ENCODE measurements around the gene SAE1. TPM values are rescaled to one million over a fixed set of nuclear protein-coding genes. Genes with fewer than 3 reads are reported as not detected.

SAE1 gene
- total RNA-seq, 4 donors from 2014 or later, result 37.9 to 66.9 (median 50.8) TPM

- Histone ChIP-seq H3K9me3 (no peaks in the 10 kb centered on the region), H3K4me3 (no peak overlapping the region), H3K27ac (no peak overlapping the region), H3K4me1 (peaks cover 0 to 46% (median 28%) of the 10 kb centered on the region in 4 donors), H3K27me3 (peaks cover 0 to 12% of the 10 kb centered on the region in 2 donors), H3K36me3 (no peaks in the 10 kb centered on the region)
- 42 to 46% methylated on average over 5 to 6 of the region's 6 CpGs for WGBS, 2 donors
- TF ChIP-seq POLR2A (IDR thresholded peaks at IDR 0.05), result no peak
- TF ChIP-seq EP300 (IDR thresholded peaks at IDR 0.05), result no peak
- TF ChIP-seq CTCF (IDR thresholded peaks at IDR 0.05), result no peak
- no peak for DNase-seq (ENCODE audit: low spot score in 2 of 2)
Measured at GRCh38 chr19:47240556-47240955, 109.9 kb downstream of the SAE1 start.

GRCh38 chr19:47240996-47241918 lies 110.6 kb downstream of the SAE1 start:
- TF ChIP-seq EP300 (IDR thresholded peaks at IDR 0.05) (no peak), POLR2A (IDR thresholded peaks at IDR 0.05) (no peak), CTCF (IDR thresholded peaks at IDR 0.05) (no peak)
- H3K27me3 ChIP-seq, result peaks cover 0 to 12% of the 10 kb centered on the region in 2 donors
- no peak overlapping the region for H3K27ac ChIP-seq
- peak in 1 of 2 donors; percentile 60 for DNase-seq (ENCODE audit: low spot score in 2 of 2)
- WGBS, 2 donors, result 14 to 17% methylated on average over 11 to 12 of the region's 27 CpGs
- no peaks in the 10 kb centered on the region for H3K9me3 ChIP-seq
- peaks cover 0 to 46% (median 28%) of the 10 kb centered on the region in 4 donors for H3K4me1 ChIP-seq
- H3K4me3 ChIP-seq, result no peak overlapping the region
- no peaks in the 10 kb centered on the region for H3K36me3 ChIP-seq

DNA sequence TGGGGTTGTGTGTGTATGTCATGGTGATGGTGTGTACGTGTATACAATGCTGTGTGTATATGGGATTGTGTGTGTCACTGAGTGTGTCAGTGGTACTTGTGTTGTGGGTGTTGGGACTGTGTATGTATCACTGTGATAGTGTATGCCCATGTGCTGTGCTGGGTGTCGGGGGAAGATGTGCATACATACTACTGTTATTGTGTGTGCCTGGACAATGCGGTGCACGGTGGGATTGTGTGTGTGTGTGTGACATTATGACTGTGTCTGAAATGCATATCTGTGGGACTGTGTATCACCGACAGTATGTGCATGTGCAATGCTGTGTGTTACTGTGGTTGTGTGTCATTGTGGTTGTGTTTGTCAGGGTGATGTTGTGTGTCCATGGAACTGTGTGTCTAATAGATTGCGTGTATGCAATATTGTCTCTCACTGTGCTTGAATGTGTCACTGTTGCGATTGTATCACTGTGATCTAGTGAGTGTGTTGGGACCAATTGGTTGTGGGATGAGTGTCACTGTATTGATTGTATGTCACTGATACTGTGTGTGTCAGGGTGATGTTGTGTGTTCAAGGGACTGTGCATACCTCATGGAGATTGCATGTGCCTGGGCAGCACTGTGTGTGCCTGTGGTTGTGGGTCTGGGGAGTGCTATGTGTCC lies 111.4 kb downstream of the SAE1 start:
- DNase-seq (ENCODE audit: low spot score in 2 of 2), result no peak
- peaks cover 0 to 12% of the 10 kb centered on the region in 2 donors for H3K27me3 ChIP-seq
- H3K36me3 ChIP-seq, result no peaks in the 10 kb centered on the region
- H3K9me3 ChIP-seq, result no peaks in the 10 kb centered on the region
- no peak overlapping the region for H3K27ac ChIP-seq
- 79 to 84% methylated on average over 7 of the region's 7 CpGs for WGBS, 2 donors
- H3K4me1 ChIP-seq, result peaks cover 0 to 46% (median 28%) of the 10 kb centered on the region in 4 donors
- TF ChIP-seq POLR2A (IDR thresholded peaks at IDR 0.05) (no peak), EP300 (IDR thresholded peaks at IDR 0.05) (no peak), CTCF (IDR thresholded peaks at IDR 0.05) (no peak)
- no peak overlapping the region for H3K4me3 ChIP-seq

DNA sequence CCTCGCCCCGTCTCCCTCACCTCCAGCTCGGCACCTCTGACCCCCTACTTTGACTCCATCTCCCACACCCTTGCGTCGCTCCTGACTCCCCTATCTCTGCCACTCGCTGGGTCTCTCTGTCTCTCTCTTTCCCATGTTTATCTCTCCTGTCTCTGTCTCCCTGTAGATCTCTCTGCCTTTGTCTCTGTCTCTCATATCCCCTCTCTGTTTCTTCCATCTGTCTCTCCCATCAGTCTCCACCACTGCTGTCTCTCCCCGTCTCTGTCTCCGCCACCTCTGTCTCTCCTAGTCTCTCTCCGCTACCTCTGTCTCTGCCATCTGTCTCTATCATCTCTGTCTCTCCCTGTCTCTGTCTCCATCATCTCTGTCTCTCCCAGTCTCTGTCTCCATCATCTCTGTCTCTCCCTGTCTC lies 112.7 kb downstream of the SAE1 start:
- H3K27me3 ChIP-seq, result peaks cover 0 to 12% of the 10 kb centered on the region in 2 donors
- H3K36me3 ChIP-seq, result no peaks in the 10 kb centered on the region
- no peak for TF ChIP-seq CTCF (IDR thresholded peaks at IDR 0.05)
- TF ChIP-seq POLR2A (IDR thresholded peaks at IDR 0.05), result no peak
- TF ChIP-seq EP300 (IDR thresholded peaks at IDR 0.05), result no peak
- peak overlapping the region in 3 of 4 donors; percentile 14 to 73 (median 60) for H3K27ac ChIP-seq
- H3K9me3 ChIP-seq, result no peaks in the 10 kb centered on the region
- H3K4me3 ChIP-seq, result peak overlapping the region in 1 of 4 donors; percentile 27
- no peak for DNase-seq (ENCODE audit: low spot score in 2 of 2)
- peaks cover 0 to 55% (median 28%) of the 10 kb centered on the region in 4 donors for H3K4me1 ChIP-seq
- 17% methylated on average over 7 to 9 of the region's 9 CpGs for WGBS, 2 donors
